Psoas muscle (tissue), 8 donors: ENCODE data around the gene BRI3BP. TPM values are rescaled to one million over a fixed set of nuclear protein-coding genes. Genes with fewer than 3 reads are reported as not detected.

Source experiments
- ATAC-seq, 4 donors: fragments of 200-7000 bp; cut with Tn5 transposase; one replicate each; pipeline ENCODE4 v1.9.1; 2020; ENCODE audit warnings: moderate library complexity in 3 of 4, mild to moderate bottlenecking in 2 of 4
- DNase-seq, 2 donors: peaks; one replicate each; pipeline ENCODE4 v3.0.0-alpha.2; 2020
- H3K27ac ChIP-seq: fragments of 200-600 bp; one replicate; pipeline ENCODE4 v1.8.0; 2022
- H3K27me3 ChIP-seq, 3 donors: fragments of 200-600 bp in 1 of 3; one replicate each; pipeline versions ENCODE4 v1.6.1 to v1.8.0; 2013 to 2022; ENCODE audit warnings: low read length in 2 of 3, mild to moderate bottlenecking in 2 of 3, moderate library complexity in 1 of 3; ENCODE audit not compliant: insufficient read depth in 3 of 3
- H3K36me3 ChIP-seq, 2 donors: fragments of 200-600 bp in 1 of 2; one replicate each; pipeline versions ENCODE4 v1.6.1 to v1.8.0; 2013 to 2022; ENCODE audit warnings: low read depth in 1 of 2, mild to moderate bottlenecking in 1 of 2, moderate library complexity in 1 of 2; ENCODE audit not compliant: insufficient read depth in 1 of 2
- H3K4me1 ChIP-seq: fragments of 200-600 bp; one replicate; pipeline ENCODE4 v1.8.0; 2022
- H3K4me3 ChIP-seq: fragments of 200-600 bp; one replicate; pipeline ENCODE4 v1.8.0; 2022; ENCODE audit warnings: mild to moderate bottlenecking
- H3K9me3 ChIP-seq: fragments of 200-600 bp; one replicate; pipeline ENCODE4 v1.8.0; 2022
- WGBS, 3 donors: extraction: QIAGEN DNeasy Blood & Tissue Kit; methylation state at CpG; one replicate each; pipeline versions ENCODE4 v1.1.6 to v1.1.7; 2013; 5-methylcytosine and 5-hydroxymethylcytosine counted together
- intact Hi-C, 2 donors: fragments of 100-400 bp; cut with DNase I; formaldehyde crosslinking; loops; one replicate each; pipeline versions ENCODE4 v1.11.0 to v1.14.2; 2022
- polyA plus RNA-seq, 3 donors: library from polyadenylated mRNA; stranded (reverse); fragments of 200-250 nt; gene quantifications; one replicate each; pipeline ENCODE4 v1.2.3, GENCODE V29; 2013
- total RNA-seq, 4 donors: library from RNA; stranded (reverse); fragmentation: NEBNext Ultra II Directional in 2 of 4; extraction: Animal tissue kit (Norgen Biotek cat#: 25700) in 2 of 4; gene quantifications; one replicate each; pipeline versions ENCODE4 v1.2.1 to v1.2.4, GENCODE V29; 2021 to 2023
- TF ChIP-seq, protein P1 (sequence below): fragments of 200-600 bp; IDR thresholded peaks from one replicate; pipeline ENCODE4 v1.8.0; 2022; ENCODE audit warnings: antibody characterized with exemption
- donor health status: healthy with polysubstance abuse.
- donor health status: DM: no; HTN: no; CAD: no; lungs with moderate emphysema.
- donor health status: Bipolar disorder and iron deficiency.
- donor health status: healthy.
- donor health status: DM: yes; HTN: yes; CAD: no.
- donor health status: DM: no; HTN: no; CAD: no.
- donor health status: DM: no; HTN: no; CAD: no.
- donor health status: DM: yes; HTN: yes; CAD: no.

The BRI3BP gene
- total and polyA plus RNA-seq, 7 donors: 0.72 to 2.8 (median 1.6) TPM

DNA sequence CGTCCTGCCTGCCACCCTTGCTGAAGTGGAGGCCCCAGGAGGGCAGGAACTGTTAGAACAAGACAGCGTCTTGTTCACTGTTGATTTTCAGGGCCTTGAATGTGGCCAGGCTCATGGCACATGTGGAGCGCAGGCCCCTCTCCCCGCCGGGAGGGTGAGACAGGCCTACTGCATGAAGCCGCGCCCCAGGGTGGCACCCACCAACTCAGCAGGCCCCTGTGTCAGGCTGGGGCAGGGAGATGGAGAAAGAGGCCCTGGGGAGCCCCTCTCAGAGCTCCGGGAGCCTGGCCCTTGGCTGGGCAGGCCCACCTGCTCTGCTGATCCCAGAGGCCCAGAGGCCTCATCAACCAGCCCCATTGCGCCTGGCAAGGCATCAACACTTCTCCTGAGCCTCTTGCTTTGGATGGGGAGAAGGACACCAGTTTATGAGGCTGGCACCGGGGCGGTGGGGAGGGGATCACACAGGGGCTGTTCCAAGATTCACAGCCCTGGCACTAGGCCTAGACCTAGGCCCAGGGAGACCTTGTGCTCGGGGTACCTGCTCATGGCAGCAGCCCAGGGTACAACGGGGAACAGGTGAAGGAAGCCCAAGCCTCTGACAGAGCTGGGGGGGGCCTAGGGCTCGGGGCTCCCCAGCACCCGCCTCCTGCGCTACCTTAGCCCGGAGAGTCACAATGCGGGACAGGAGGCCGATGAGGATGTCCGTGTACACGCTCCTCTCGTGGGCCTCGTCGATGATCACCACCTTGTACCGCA lies 22.6 kb upstream of the BRI3BP start:
- Histone ChIP-seq H3K4me3 (no peak overlapping the region), H3K27me3 (no peaks in the 10 kb centered on the region), H3K36me3 (peaks cover 12 to 94% of the 10 kb centered on the region in 2 donors), H3K9me3 (no peaks in the 10 kb centered on the region), H3K27ac (no peak overlapping the region), H3K4me1 (no peaks in the 10 kb centered on the region)
- intact Hi-C loops: no loop called here
- ATAC-seq (no peak), DNase-seq (no peak)
- TF ChIP-seq, protein P1, sequence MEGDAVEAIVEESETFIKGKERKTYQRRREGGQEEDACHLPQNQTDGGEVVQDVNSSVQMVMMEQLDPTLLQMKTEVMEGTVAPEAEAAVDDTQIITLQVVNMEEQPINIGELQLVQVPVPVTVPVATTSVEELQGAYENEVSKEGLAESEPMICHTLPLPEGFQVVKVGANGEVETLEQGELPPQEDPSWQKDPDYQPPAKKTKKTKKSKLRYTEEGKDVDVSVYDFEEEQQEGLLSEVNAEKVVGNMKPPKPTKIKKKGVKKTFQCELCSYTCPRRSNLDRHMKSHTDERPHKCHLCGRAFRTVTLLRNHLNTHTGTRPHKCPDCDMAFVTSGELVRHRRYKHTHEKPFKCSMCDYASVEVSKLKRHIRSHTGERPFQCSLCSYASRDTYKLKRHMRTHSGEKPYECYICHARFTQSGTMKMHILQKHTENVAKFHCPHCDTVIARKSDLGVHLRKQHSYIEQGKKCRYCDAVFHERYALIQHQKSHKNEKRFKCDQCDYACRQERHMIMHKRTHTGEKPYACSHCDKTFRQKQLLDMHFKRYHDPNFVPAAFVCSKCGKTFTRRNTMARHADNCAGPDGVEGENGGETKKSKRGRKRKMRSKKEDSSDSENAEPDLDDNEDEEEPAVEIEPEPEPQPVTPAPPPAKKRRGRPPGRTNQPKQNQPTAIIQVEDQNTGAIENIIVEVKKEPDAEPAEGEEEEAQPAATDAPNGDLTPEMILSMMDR: no peak
- WGBS, 3 donors: 89 to 96% (median 93%) methylated on average over 25 of the region's 25 CpGs

DNA sequence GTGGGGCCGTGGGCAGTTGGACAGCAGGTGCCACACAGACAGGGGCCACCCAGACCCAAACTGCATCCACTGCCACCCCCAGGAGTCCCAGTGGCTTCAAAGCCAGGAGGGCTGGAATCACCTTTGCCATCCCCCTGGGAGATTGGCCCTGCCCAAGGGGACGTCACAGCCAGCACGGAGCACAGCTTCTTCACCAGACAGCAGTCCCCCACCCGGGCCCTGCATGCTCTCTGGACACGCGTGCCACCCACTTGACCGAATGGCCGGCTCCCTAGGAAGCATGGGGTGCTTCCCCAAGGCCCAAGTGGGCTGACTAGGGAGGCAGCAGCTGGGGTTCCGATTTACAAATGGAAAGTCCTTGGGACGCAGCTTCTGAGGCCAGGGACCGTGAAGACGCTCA lies 21.8 kb upstream of the BRI3BP start:
- Histone ChIP-seq H3K4me1 (no peaks in the 10 kb centered on the region), H3K9me3 (no peaks in the 10 kb centered on the region), H3K27ac (no peak overlapping the region), H3K27me3 (no peaks in the 10 kb centered on the region), H3K4me3 (no peak overlapping the region), H3K36me3 (peaks cover 14 to 94% of the 10 kb centered on the region in 2 donors)
- WGBS, 3 donors: 84 to 94% (median 86%) methylated on average over 12 of the region's 12 CpGs
- TF ChIP-seq, protein P1: no peak
- ATAC-seq (no peak), DNase-seq (no peak)
- intact Hi-C loops: no loop called here

DNA sequence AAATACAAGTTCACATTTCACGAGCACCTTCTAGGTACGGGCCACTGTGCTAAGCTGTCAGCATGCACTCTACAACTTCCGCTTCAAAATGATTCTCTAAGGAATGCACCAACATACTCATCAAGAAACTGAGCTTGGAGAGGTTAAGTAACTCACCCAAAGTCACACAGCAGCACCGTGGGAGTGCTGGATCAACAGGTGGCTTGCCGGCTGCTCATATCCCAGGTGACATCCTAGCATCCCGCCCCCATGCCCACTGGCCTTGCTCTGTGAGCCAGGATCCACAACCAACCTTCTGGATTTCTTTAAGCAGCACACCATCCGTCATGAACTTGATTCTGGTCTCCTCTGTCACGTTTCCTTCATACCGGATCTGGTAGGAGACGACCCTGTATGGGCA lies 21.2 kb upstream of the BRI3BP start:
- intact Hi-C loops: no loop called here
- ATAC-seq (no peak), DNase-seq (no peak)
- TF ChIP-seq, protein P1: no peak
- Histone ChIP-seq H3K4me1 (no peaks in the 10 kb centered on the region), H3K36me3 (peaks cover 14 to 94% of the 10 kb centered on the region in 2 donors), H3K9me3 (no peaks in the 10 kb centered on the region), H3K27me3 (no peaks in the 10 kb centered on the region), H3K27ac (no peak overlapping the region), H3K4me3 (no peak overlapping the region)
- WGBS, 3 donors: 84 to 90% (median 86%) methylated on average over 10 of the region's 10 CpGs

DNA sequence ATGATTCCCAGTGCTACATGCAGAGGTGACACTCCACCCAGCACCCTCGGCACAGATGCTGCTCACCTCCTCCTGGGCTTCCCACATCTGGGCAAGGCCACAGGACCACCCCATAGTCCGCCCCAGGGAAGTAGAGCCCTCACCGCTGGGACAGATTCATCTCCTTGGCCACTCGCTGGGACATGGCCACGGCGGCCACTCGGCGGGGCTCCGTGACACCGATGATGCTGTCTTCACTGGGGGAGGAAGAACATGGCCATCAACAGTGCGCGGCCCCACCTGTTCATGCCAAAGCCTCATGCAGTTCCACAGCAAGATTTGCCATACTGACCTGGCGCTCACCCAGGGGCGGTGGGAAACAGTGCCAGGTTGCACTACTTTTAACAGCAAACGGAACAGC lies 18.2 kb upstream of the BRI3BP start:
- Histone ChIP-seq H3K4me1 (no peaks in the 10 kb centered on the region), H3K27me3 (no peaks in the 10 kb centered on the region), H3K4me3 (no peak overlapping the region), H3K36me3 (peaks cover 16 to 88% of the 10 kb centered on the region in 2 donors), H3K27ac (no peak overlapping the region), H3K9me3 (no peaks in the 10 kb centered on the region)
- whole genome bisulfite sequencing, 3 donors: 96 to 97% (median 96%) methylated on average over 15 of the region's 15 CpGs
- intact Hi-C loops: no loop called here
- TF ChIP-seq, protein P1: no peak
- ATAC-seq: no peak
- no peak for DNase-seq

DNA sequence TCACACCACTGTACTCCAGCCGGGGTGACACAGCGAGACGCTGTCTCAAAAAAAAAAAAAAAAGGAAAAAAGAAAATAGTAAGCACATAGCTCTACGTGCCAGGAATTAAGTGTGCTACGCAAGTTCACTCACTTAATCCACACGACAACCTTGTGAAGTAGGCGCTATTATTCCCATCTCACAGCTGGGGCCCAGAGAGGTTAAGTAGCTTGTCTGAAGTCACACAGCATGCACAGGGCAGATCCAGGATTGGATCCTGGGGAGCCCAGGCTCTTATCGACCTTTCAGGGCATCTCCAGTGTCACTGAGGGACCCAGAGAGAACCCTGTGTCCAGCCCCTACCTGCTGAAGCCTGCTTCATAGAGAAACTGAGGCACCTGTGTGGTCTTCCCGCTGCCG lies 16.4 kb upstream of the BRI3BP start:
- intact Hi-C loops: no loop called here
- TF ChIP-seq, protein P1: no peak
- no peaks in the 10 kb centered on the region for H3K27me3 ChIP-seq
- no peaks in the 10 kb centered on the region for H3K9me3 ChIP-seq
- no peaks in the 10 kb centered on the region for H3K4me1 ChIP-seq
- WGBS, 3 donors: 96 to 98% (median 98%) methylated on average over 10 of the region's 10 CpGs
- ATAC-seq (no peak), DNase-seq (no peak)
- H3K4me3 ChIP-seq: no peak overlapping the region
- peaks cover 15 to 88% of the 10 kb centered on the region in 2 donors for H3K36me3 ChIP-seq
- H3K27ac ChIP-seq: no peak overlapping the region
